ENCODE measurements around the gene ORAI3.
"Not testable (repeated sequence)": the region's sequence is repeated elsewhere in the genome, so short reads cannot be mapped to it uniquely, and the experiment has no call there.

ORAI3 gene

DNA sequence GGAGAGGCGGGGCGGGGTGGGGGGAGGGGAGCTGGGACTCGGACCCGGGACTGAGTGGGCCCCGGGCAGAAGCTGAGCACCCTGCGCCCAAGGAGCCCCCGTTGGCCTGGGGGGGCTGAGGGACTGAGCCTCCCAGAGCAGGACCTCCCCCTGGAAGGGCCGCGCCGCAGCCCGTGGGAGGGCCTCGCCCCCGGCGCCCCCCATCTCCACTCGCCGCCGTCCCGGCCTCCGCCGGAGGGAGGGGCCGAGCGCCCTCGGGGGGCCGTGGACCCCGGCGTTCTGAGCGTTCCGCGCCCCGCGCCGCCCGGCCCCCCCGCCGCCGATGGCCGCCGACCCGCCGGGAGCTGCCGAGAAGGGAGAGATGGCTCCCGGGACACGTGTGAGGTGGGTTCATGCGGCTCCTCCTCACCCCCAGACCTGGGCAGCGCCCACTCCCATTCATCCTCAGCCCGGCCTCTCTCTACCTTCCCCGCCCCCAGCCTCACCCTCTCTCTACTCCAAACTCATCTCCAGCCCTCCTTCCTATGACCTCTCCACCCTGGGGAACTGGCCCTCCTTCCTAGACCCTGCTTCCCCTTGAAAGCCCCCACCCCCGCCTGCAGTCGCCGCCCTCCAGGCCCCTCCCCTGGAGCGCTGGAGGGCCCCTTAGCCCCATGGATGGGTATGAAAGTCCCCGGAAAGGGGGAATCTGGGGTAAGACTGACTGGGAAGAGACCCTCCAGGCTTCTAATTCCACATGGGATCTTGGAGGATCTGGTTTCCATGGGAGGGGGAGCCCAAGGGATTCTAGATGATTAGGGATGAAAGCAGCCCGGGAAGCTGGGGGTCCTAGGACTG, 24.6 kb upstream of the ORAI3 start:
- DNase-seq = no peak

- DNase-seq = no peak
Observed at GRCh38 chr16:30924913-30925631, 23.8 kb upstream of the ORAI3 start.

DNA sequence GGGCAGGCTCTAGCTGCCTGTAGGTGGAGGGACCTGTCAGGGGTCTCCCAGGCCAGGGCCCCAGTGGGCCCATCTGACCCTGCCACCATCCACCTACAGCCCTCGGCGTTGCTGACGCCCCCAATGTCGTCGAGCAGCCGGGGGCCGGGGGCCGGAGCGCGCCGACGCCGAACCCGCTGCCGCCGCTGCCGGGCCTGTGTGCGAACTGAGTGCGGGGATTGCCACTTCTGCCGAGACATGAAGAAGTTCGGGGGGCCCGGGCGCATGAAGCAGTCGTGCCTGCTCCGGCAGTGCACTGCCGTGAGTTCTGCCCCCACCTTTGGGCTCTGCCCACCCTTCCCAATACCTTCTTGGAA, 23.3 kb upstream of the ORAI3 start:
- DNase-seq = no peak

GRCh38 chr16:30925995-30926811, 22.7 kb upstream of the ORAI3 start:
- no peak for DNase-seq

DNA sequence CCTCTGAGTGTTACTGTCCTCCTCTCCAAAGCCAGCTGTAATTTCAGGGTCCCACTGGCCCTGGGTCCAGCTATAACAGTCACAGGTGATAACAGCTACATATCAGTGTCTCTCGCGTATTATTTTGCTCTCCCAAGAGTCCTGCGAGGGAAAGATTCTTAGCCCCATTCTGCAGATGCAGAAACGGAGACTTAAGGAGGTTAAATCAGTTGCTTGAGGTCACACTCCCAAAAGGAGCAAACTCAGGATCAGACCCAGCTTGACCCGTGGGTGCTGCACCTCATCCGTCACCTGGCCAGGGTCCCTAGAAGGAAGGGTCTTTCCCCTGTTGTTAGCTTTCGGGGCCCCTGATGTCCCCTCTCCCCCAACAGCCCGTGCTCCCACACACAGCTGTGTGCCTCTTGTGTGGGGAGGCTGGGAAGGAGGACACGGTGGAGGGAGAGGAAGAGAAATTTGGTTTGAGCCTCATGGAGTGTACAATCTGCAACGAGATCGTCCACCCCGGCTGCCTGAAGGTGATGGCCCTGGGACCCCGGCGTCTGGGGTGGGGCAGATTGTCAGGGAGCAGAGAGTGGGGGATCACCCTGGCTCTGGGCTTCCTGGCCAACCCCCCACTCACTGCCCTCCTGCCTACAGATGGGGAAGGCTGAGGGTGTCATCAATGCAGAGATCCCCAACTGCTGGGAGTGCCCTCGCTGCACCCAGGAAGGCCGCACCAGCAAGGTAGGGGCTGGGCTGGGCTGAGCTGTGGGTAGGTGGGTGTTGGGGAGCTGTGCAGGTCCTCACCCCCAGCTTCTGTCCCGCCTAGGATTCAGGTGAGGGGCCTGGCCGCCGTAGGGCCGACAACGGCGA, 21.7 kb upstream of the ORAI3 start:
- DNase-seq = no peak

- peak; percentile 9 for DNase-seq
Observed at GRCh38 chr16:30927789-30928378, 21.0 kb upstream of the ORAI3 start.

DNA sequence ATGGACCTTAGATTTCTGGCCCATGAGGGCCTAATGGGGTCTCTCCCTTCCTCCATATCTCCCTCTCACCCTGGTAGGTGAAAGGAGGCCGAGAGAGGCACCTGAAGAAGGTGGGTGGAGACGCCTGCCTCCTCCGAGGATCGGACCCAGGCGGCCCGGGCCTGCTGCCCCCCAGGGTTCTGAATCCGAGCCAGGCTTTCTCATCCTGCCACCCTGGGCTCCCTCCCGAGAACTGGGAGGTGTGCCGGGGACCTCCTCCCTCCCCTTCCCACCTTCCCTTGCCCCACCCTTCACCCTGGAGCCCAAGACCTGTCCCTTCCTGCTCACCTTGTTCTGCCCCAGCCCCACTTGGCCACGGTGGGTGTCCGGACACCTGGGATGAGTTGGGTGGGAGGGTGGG, 20.5 kb upstream of the ORAI3 start:
- DNase-seq = no peak

GRCh38 chr16:30929167-30929566, 19.7 kb upstream of the ORAI3 start:
- no peak for DNase-seq

DNA sequence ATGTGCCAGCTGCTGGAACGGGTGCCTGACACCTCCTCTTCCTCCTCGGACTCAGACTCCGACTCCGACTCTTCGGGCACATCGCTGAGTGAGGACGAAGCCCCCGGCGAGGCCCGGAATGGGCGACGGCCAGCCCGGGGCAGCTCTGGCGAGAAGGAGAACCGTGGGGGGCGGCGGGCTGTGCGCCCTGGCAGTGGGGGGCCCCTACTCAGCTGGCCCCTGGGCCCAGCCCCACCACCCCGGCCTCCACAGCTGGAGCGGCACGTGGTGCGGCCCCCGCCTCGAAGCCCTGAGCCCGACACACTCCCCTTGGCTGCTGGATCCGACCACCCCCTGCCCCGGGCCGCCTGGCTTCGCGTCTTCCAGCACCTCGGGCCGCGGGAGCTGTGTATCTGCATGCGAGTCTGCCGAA, 18.7 kb upstream of the ORAI3 start:
- DNase-seq = no peak

DNA sequence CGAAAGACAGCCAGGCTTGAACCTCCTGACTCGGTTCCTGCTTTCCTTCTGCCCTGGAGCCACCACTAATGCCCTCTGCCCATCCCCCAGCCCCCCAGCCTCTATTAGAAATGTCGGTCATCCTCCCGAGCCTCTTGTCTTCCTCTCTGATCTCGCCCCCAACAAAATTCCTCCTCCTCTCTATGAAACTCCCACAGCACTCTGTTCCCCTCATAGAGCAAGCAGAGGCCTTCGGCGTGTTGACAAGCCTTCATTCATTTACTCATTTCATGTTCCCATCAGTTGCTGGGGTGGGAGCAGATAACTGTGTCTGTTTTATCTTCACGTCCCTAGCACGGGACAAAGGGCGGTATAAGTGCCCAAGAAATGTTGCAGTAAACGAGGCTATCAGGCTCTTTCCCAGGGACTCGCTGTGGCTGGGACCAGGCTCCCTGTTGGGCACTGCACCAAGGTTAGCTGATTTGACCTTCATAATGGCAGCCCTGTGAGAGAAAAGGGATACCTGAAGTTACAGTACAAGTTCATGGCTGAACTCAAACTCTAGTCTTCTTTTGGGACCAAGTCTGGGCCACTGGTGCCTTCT, 17.7 kb upstream of the ORAI3 start:
- no peak for DNase-seq

DNA sequence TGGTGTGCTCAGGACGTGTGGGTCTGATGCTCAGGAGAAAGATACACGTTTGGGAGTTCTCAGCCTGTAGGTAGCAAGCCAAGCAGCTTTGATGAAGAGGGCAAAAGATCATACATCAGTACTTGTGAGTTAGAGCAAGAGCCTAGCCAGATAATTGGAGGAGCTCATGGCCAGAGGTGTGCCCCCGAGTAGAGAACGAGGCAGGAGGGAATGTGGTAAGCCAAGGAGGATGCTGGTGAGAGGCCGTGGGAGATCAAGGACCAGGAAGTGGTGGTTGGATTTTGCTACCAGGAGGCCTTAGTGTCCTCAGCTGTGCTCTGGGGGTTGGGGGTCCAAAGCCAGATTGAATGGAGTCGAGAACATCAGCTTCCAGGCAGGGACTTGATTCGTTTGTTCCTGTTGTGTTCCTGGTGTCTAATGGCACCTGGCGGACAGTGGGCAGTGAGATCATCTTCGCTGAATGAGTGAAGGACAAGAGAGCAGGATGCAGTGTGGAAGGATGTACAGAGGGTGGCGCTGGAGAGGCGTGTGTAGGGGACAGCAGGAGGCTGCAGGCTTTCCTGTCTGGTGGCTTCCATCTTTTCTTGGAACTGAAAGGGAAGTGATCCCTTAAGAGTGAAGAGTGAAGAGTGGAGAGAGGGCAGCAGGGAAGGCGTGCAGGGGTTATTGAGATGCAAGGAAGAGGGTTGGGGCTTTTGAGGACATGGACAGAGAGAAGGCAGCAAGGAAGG, 13.9 kb upstream of the ORAI3 start:
- DNase-seq = peak; percentile 95

GRCh38 chr16:30937692-30938091, 11.2 kb upstream of the ORAI3 start:
- DNase-seq = peak; percentile 81

DNA sequence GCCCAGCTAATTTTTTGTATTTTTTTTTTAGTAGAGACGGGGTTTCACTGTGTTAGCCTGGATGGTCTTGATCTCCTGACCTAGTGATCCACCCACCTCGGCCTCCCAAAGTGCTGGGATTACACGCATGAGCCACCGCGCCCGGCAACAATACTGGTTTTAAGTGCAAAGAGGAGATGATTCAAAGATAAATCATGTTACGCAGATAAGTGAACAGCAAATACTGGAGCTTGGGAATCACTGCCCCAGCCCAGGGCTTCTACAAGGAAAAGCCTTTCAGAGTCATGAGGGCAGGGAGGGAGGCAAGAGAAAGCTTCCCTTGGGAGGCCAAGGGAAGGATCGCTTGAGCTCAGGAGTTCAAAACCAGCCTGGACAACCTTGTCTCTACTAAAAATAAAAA, 9.3 kb upstream of the ORAI3 start:
- DNase-seq = not testable (repeated sequence)

DNA sequence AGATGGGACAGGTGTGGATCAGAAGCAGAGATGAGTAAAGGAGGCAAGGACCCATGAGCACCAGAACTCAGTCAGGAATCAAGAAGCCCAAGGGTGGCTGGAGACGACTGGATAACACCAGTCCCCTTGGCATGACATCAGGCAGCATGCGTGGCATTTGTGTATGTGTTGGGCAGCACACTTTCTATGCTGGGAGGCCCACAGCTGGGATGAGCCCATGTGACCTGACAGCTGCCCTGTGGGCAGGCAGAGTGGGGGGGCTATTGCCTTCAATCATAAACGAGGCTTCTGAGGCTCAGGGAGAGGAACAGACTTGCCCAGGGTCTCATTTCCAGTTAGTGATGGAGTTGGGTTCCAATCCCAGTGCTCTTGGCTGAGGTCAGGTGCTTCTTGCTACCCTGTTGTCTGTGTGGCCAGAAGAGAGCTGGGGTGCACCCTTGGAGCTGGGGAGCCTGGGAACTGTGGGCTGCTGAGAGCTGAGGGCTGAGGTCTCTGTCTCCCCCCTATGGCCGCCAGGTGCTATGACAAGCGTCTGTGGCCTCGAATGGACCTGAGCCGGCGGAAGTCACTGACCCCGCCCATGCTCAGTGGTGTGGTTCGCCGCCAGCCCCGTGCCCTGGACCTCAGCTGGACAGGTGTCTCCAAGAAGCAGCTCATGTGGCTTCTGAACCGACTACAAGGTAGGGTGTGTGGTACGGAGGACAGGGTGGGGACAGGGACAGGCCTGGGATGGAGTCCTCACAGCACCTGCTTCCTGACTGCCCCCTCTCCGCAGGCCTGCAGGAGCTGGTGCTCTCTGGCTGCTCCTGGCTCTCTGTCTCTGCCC, 7.1 kb upstream of the ORAI3 start:
- peak; percentile 69 for DNase-seq

- no peak for DNase-seq
Observed at GRCh38 chr16:30942426-30942806, 6.5 kb upstream of the ORAI3 start.

DNA sequence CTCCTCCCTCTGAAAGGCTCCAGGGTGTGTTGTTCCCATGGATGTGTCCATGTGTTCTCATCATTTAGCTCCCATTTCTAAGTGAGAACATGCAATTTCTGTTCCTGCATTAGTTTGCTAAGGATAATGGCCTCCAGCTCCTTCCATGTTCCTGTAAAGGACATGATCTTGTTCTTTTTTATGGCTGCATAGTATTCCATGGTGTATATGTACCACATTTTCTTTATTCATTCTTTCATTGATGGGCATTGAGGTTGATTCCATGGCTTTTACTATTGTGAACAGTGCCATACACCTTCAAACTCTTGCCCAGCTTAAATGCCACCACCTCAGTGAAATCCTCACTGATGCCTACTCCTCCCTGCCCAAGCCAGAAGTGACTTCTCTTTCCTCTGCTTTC, 4.5 kb upstream of the ORAI3 start:
- DNase-seq = no peak

DNA sequence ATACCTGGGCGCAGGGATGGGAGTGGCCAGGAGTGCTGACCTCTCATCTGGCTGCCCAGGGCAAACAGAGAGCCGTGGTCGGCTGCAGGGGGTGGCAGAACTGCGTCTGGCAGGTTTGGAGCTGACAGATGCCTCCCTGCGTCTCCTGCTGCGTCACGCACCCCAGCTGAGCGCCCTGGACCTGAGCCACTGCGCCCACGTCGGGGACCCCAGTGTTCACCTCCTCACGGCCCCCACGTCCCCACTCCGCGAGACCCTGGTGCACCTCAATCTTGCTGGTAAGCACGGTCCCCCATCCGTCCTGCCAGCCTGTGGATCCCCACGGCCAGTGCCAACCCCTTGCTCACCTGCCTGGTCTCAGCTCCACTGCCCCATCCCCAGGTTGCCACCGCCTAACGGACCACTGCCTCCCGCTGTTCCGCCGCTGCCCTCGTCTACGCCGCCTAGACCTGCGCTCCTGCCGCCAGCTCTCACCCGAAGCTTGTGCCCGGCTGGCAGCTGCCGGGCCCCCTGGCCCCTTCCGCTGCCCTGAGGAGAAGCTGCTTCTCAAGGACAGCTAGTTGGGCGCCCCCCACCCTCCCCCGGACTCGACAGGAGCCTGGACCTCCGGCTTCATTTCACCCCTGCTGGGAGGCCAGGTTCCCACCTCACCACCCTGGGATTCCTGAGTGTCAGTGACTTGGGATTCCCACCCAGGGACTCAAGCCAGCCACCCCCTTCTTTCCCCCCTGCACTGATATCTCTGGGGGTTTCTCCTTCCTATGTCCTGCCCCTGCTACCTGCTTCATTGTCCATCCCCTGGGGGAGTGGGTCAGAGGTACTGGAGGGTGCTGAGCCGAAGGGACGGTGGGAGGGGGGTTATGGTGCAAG, 2.0 kb upstream of the ORAI3 start:
- no peak for DNase-seq

GRCh38 chr16:30947541-30947858, 1.4 kb upstream of the ORAI3 start:
- DNase-seq = no peak

Measured in MV-4-11 (cell line).